Heart right ventricle (tissue), 16 donors: ENCODE data around the gene HTT-AS. TPM values are rescaled to one million over a fixed set of nuclear protein-coding genes. Genes with fewer than 3 reads are reported as not detected.

Experiments
- ATAC-seq, 8 donors: fragments of 200-7000 bp; cut with Tn5 transposase; one replicate each; pipeline ENCODE4 v1.9.1; 2020; ENCODE audit warnings: mild to moderate bottlenecking in 8 of 8, moderate library complexity in 8 of 8, moderate number of reproducible peaks in 1 of 8
- DNase-seq, 2 donors: peaks; one replicate each; pipeline ENCODE4 v3.0.0-alpha.2; 2020
- H3K27ac ChIP-seq, 10 donors: fragments of 200-600 bp; sonication (generic) in 2 of 10; one replicate each; pipeline versions ENCODE4 v1.5.0 to v1.8.0; 2020 to 2022; ENCODE audit warnings: mild to moderate bottlenecking in 3 of 10
- H3K27me3 ChIP-seq, 7 donors: fragments of 200-600 bp; one replicate each; pipeline ENCODE4 v1.8.0; 2021 to 2022; ENCODE audit warnings: mild to moderate bottlenecking in 2 of 7
- H3K36me3 ChIP-seq, 9 donors: fragments of 200-600 bp; sonication (generic) in 1 of 9; one replicate each; pipeline versions ENCODE4 v1.5.0 to v1.8.0; 2020 to 2022; ENCODE audit warnings: mild to moderate bottlenecking in 2 of 9
- H3K4me1 ChIP-seq, 9 donors: fragments of 200-600 bp; sonication (generic) in 1 of 9; one replicate each; pipeline versions ENCODE4 v1.5.0 to v1.8.0; 2020 to 2022; ENCODE audit warnings: mild to moderate bottlenecking in 4 of 9
- H3K4me3 ChIP-seq, 10 donors: fragments of 200-600 bp; sonication (generic) in 2 of 10; one replicate each; pipeline versions ENCODE4 v1.5.0 to v1.8.0; 2020 to 2022; ENCODE audit warnings: mild to moderate bottlenecking in 7 of 10, moderate library complexity in 2 of 10
- H3K9me3 ChIP-seq, 11 donors: fragments of 200-600 bp in 10 of 11; sonication (generic) in 2 of 11; one replicate each; pipeline versions ENCODE4 v1.5.0 to v1.8.0; 2013 to 2022; ENCODE audit warnings: mild to moderate bottlenecking in 2 of 11, control low read depth in 1 of 11, moderate library complexity in 1 of 11
- CTCF ChIP-seq, 9 donors: fragments of 200-600 bp; sonication (generic) in 2 of 9; IDR thresholded peaks; one replicate each; pipeline versions ENCODE4 v1.5.0 to v1.8.0; 2021 to 2022; ENCODE audit warnings: antibody characterized with exemption in 9 of 9, mild to moderate bottlenecking in 5 of 9, moderate library complexity in 1 of 9
- WGBS, 2 donors: extraction: QIAGEN DNeasy Blood & Tissue Kit; methylation state at CpG; one replicate each; pipeline ENCODE4 v1.1.7; 2013; ENCODE audit warnings: inconsistent platforms in 1 of 2; 5-methylcytosine and 5-hydroxymethylcytosine counted together
- intact Hi-C, 10 donors: fragments of 100-400 bp; cut with DNase I; formaldehyde crosslinking; loops; one replicate each; pipeline versions ENCODE4 v1.11.1 to v1.14.2; 2022
- polyA plus RNA-seq, 2 donors: library from polyadenylated mRNA; stranded (reverse); fragments of 200-250 nt; gene quantifications; one replicate each; pipeline ENCODE4 v1.2.3, GENCODE V29; 2013
- total RNA-seq, 10 donors: library from RNA; stranded (reverse); fragmentation: NEBNext Ultra II Directional in 3 of 10; extraction: Animal tissue kit (Norgen Biotek cat#: 25700) in 3 of 10; gene quantifications; one replicate each; pipeline versions ENCODE4 v1.2.1 to v1.2.4, GENCODE V29; 2021 to 2023
- donor health status: Arrhythmogenic right ventricular cardiomyopathy.
- donor health status: ischemic (EF 13 %, LVEDD 7.1; RV severe dilation, severe dysfunction).
- donor health status: healthy with polysubstance abuse.
- donor health status: DM: no; HTN: yes; CAD: no.
- donor health status: DM: no; HTN: no; CAD: no.
- donor health status: ischemic (EF 25% LVEDD 6.9; RV normal size, moderate dysfunction).
- donor health status: ischemic (EF 25% LVEDD 5.7; RV mildly dilated, moderate dysfunction).
- donor health status: healthy.
- donor health status: DM: yes; HTN: yes; CAD: no.
- donor health status: Ischemic cardiomyopathy.
- donor health status: ischemic (EF 35%, LVEDD 5.7; RV mildly dilated, moderate dysfunction).
- donor health status: nonischemic (EF 11% LVEDD 7.7; RV severe dilation, severe dysfunction).
- donor health status: DM: yes; HTN: yes; CAD: no.
- donor health status: PGD.
- donor health status: ischemic (EF 29% LVEDD 5.4; RV normal size, mild dysfunction).
- donor health status: nonischemic (EF 23%, LVEDD 6.1; RV moderate dilation, normal function).

HTT-AS gene
- total and polyA plus RNA-seq, 12 donors, result not detected

- intact Hi-C loops, result loop anchor here in 1 of 10 donors (10.0 kb wide), 1 partner anchor 223 kb away; no protein-coding TSS in a partner anchor
- peak overlapping the region in 9 of 10 donors; percentile 15 to 70 (median 49) for H3K27ac ChIP-seq
- H3K4me3 ChIP-seq, result no peak overlapping the region
- no peaks in the 10 kb centered on the region for H3K9me3 ChIP-seq
- peaks cover 17 to 66% (median 45%) of the 10 kb centered on the region in 9 donors for H3K4me1 ChIP-seq
- WGBS, 2 donors, result 54 to 70% methylated on average over 5 of the region's 5 CpGs
- DNase-seq (peak in 1 of 2 donors; percentile 11), ATAC-seq (peak in 3 of 8 donors; percentile 22 to 29 (median 28))
- no peak for TF ChIP-seq CTCF (IDR thresholded peaks at IDR 0.05)
- H3K27me3 ChIP-seq, result no peaks in the 10 kb centered on the region
- peaks cover 0 to 95% (median 21%) of the 10 kb centered on the region in 9 donors for H3K36me3 ChIP-seq
These were observed 37.1 kb upstream of the HTT-AS start for GRCh38 chr4:3111461-3111860.

GRCh38 chr4:3108211-3108610, 33.9 kb upstream of the HTT-AS start:
- 89 to 90% methylated on average over 3 of the region's 3 CpGs for WGBS, 2 donors
- no peak overlapping the region for H3K4me3 ChIP-seq
- ATAC-seq (no peak), DNase-seq (no peak)
- intact Hi-C loops, result loop anchor here in 6 of 10 donors (2.0 to 10.0 kb wide), 6 partner anchors 27 to 777 kb away; partner anchors contain the start of gene HGFAC (in 3 of the 6)
- H3K27me3 ChIP-seq, result no peaks in the 10 kb centered on the region
- peaks cover 17 to 61% (median 40%) of the 10 kb centered on the region in 9 donors for H3K4me1 ChIP-seq
- no peaks in the 10 kb centered on the region for H3K9me3 ChIP-seq
- no peak for TF ChIP-seq CTCF (IDR thresholded peaks at IDR 0.05)
- H3K36me3 ChIP-seq, result peaks cover 0 to 95% (median 13%) of the 10 kb centered on the region in 9 donors
- peak overlapping the region in 7 of 10 donors; percentile 25 to 70 (median 47) for H3K27ac ChIP-seq

- Histone ChIP-seq H3K27ac (peak overlapping the region in 8 of 10 donors; percentile 5 to 70 (median 46)), H3K27me3 (no peaks in the 10 kb centered on the region), H3K4me3 (no peak overlapping the region), H3K4me1 (peaks cover 17 to 56% (median 37%) of the 10 kb centered on the region in 9 donors), H3K36me3 (peaks cover 0 to 95% (median 13%) of the 10 kb centered on the region in 9 donors), H3K9me3 (no peaks in the 10 kb centered on the region)
- intact Hi-C loops, result loop anchor here in 6 of 10 donors (2.0 to 10.0 kb wide), 6 partner anchors 27 to 777 kb away; partner anchors contain the start of gene HGFAC (in 3 of the 6)
- DNase-seq (no peak), ATAC-seq (peak in 6 of 8 donors; percentile 14 to 49 (median 36))
- TF ChIP-seq CTCF (IDR thresholded peaks at IDR 0.05), result no peak
- WGBS, 2 donors, result 47 to 56% methylated on average over 6 of the region's 6 CpGs
These were observed 33.4 kb upstream of the HTT-AS start for GRCh38 chr4:3107691-3108121.

GRCh38 chr4:3107271-3107670, 32.9 kb upstream of the HTT-AS start:
- Histone ChIP-seq H3K4me3 (no peak overlapping the region), H3K36me3 (peaks cover 0 to 95% (median 13%) of the 10 kb centered on the region in 9 donors), H3K27me3 (no peaks in the 10 kb centered on the region), H3K4me1 (peaks cover 17 to 51% (median 33%) of the 10 kb centered on the region in 9 donors), H3K27ac (peak overlapping the region in 8 of 10 donors; percentile 5 to 70 (median 46)), H3K9me3 (no peaks in the 10 kb centered on the region)
- intact Hi-C loops, result loop anchor here in 5 of 10 donors (5.0 to 10.0 kb wide), 5 partner anchors 235 to 778 kb away; partner anchors contain the start of gene HGFAC (in 3 of the 5)
- TF ChIP-seq CTCF (IDR thresholded peaks at IDR 0.05), result no peak
- 85 to 94% methylated on average over 5 of the region's 5 CpGs for WGBS, 2 donors
- ATAC-seq (no peak), DNase-seq (no peak)
